ENCODE results near the gene SUMO3. TPM values are rescaled to one million over a fixed set of nuclear protein-coding genes. Genes with fewer than 3 reads are reported as not detected.
A peak's percentile ranks its signal among the peaks of the same experiment; 100 is the strongest.

SUMO3 gene
- total RNA-seq, 1 donor from 2014 or later: 69.0 TPM

- Mint-ChIP-seq H3K4me3 (ENCODE audit: unreplicated experiment) (peak overlapping the region; percentile 21), H3K27ac (ENCODE audit: unreplicated experiment) (no peak overlapping the region), H3K36me3 (ENCODE audit: low read depth, unreplicated experiment) (peaks cover 47% of the 10 kb centered on the region), H3K9me3 (ENCODE audit: unreplicated experiment) (no peaks in the 10 kb centered on the region), H3K27me3 (ENCODE audit: unreplicated experiment) (peaks cover 6% of the 10 kb centered on the region), H3K4me1 (ENCODE audit: unreplicated experiment) (peaks cover 6% of the 10 kb centered on the region)
- no peak for DNase-seq (ENCODE audit: low spot score)
- TF ChIP-seq CTCF (IDR thresholded peaks at IDR 0.05; ENCODE audit: unreplicated experiment): no peak
Measured at GRCh38 chr21:44850905-44851657, 33.2 kb upstream of the SUMO3 start.

GRCh38 chr21:44850208-44850800, 32.4 kb upstream of the SUMO3 start:
- no peak overlapping the region for H3K27ac Mint-ChIP-seq (ENCODE audit: unreplicated experiment)
- no peaks in the 10 kb centered on the region for H3K9me3 Mint-ChIP-seq (ENCODE audit: unreplicated experiment)
- H3K4me1 Mint-ChIP-seq (ENCODE audit: unreplicated experiment): peaks cover 7% of the 10 kb centered on the region
- H3K4me3 Mint-ChIP-seq (ENCODE audit: unreplicated experiment): no peak overlapping the region
- DNase-seq (ENCODE audit: low spot score): no peak
- peaks cover 6% of the 10 kb centered on the region for H3K27me3 Mint-ChIP-seq (ENCODE audit: unreplicated experiment)
- peaks cover 40% of the 10 kb centered on the region for H3K36me3 Mint-ChIP-seq (ENCODE audit: low read depth, unreplicated experiment)
- no peak for TF ChIP-seq CTCF (IDR thresholded peaks at IDR 0.05; ENCODE audit: unreplicated experiment)

- no peak for DNase-seq (ENCODE audit: low spot score)
- Mint-ChIP-seq H3K27me3 (ENCODE audit: unreplicated experiment) (peaks cover 7% of the 10 kb centered on the region), H3K9me3 (ENCODE audit: unreplicated experiment) (no peaks in the 10 kb centered on the region), H3K4me1 (ENCODE audit: unreplicated experiment) (peaks cover 7% of the 10 kb centered on the region), H3K36me3 (ENCODE audit: low read depth, unreplicated experiment) (peaks cover 34% of the 10 kb centered on the region), H3K4me3 (ENCODE audit: unreplicated experiment) (no peak overlapping the region), H3K27ac (ENCODE audit: unreplicated experiment) (no peak overlapping the region)
- no peak for TF ChIP-seq CTCF (IDR thresholded peaks at IDR 0.05; ENCODE audit: unreplicated experiment)
Measured at GRCh38 chr21:44849616-44850130, 31.8 kb upstream of the SUMO3 start.

- peaks cover 7% of the 10 kb centered on the region for H3K4me1 Mint-ChIP-seq (ENCODE audit: unreplicated experiment)
- no peak for DNase-seq (ENCODE audit: low spot score)
- no peak overlapping the region for H3K4me3 Mint-ChIP-seq (ENCODE audit: unreplicated experiment)
- peaks cover 28% of the 10 kb centered on the region for H3K36me3 Mint-ChIP-seq (ENCODE audit: low read depth, unreplicated experiment)
- H3K27me3 Mint-ChIP-seq (ENCODE audit: unreplicated experiment): peaks cover 9% of the 10 kb centered on the region
- no peaks in the 10 kb centered on the region for H3K9me3 Mint-ChIP-seq (ENCODE audit: unreplicated experiment)
- H3K27ac Mint-ChIP-seq (ENCODE audit: unreplicated experiment): no peak overlapping the region
- TF ChIP-seq CTCF (IDR thresholded peaks at IDR 0.05; ENCODE audit: unreplicated experiment): no peak
Measured at GRCh38 chr21:44848821-44849521, 31.1 kb upstream of the SUMO3 start.

Data from endothelial cell (in vitro differentiated cells).